GM21360 (cell line): Measurements from ENCODE around the gene GNB1L.
"Not testable (repeated sequence)": the region's sequence is repeated elsewhere in the genome, so short reads cannot be mapped to it uniquely, and the experiment has no call there.

Experiments
- ATAC-seq: cut with Tn5 transposase; IDR thresholded peaks from one replicate; pipeline ENCODE4 v1.9.1; 2021; ENCODE audit warnings: mild to moderate bottlenecking, moderate library complexity; ENCODE audit not compliant: unreplicated experiment

GNB1L gene

DNA sequence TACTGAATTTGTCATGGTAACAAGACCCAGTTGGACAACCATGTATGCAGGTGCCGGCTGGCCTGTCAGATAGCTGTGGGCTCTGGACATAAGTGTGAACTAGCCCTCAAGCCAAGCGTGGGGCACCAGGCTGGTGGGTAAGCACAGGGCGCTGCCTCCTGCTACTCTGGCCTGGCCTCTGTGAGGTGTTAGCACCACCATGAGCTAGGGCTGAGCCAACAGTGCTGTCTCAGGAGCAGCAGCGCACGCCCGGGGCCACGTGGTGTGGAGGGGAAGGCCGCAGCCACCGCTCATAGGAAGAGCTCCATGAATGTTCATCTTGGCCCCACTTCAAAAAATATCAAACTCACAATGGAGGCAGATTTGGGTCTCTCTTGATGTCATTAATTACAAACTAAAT, 35.3 kb upstream of the GNB1L start:
- no peak for ATAC-seq

DNA sequence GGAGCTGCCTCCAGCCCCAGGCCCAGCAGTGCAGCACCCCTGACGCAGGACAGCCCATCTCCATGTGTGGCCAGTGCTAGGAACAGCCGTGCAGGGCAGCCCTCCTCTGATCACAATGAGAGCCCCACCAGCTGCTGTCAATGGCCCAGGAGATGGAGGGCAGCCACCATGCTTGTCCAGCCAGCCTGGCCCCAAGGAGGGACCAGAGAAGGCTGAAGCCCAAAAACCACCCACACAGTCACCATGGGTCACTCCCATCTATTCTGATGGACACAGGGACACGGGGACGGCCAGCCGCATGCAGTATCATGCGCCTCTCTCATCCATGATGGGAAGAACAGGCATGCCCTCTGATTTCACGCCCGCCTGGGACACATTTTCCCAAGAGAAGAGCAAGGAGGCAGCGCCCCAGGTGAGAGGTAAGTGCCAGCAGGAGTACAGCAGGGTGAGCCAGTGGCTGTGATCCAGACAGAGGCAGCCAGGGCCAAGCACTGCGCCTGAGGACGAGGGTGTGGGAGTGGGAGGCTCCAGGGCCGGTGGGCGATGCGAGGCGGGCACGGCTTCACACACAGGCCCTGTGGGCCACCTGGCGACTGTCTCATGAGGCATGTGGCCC, 33.6 kb upstream of the GNB1L start:
- ATAC-seq, result no peak

DNA sequence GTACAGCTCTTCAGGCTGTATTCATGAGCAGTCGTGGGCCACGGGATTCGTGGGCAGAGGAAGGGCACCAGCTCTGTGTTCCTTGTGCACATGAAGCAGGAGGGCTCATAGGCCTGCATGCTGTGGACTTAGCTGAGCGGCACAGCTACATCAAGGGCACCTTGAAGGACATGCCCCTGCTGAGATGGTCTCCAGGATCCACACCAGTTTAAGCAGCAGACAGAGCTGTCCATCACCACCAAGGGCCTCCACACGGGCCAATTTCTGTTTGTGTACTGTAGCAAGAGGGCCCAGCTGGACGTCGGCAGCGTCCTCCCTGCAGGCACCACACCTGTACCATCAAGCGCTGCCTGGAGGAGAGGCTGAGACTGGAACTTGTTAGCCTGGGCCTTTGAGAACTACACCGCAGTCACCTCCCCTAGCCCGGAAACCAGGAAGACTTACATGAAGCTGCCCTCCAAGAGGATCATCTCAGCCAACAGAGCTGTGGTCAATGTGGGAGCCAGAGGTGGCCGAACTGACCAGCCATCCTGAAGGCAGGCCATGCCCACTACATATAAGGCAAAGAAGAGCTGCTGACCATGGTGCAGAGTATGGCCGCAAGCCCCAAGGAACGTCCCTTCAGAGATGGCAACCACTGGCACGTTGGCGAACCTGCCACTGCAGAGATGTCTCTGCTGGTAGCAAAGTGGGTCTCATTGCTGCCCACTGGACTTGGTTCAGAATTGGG, 32.7 kb upstream of the GNB1L start:
- ATAC-seq, result no peak

DNA sequence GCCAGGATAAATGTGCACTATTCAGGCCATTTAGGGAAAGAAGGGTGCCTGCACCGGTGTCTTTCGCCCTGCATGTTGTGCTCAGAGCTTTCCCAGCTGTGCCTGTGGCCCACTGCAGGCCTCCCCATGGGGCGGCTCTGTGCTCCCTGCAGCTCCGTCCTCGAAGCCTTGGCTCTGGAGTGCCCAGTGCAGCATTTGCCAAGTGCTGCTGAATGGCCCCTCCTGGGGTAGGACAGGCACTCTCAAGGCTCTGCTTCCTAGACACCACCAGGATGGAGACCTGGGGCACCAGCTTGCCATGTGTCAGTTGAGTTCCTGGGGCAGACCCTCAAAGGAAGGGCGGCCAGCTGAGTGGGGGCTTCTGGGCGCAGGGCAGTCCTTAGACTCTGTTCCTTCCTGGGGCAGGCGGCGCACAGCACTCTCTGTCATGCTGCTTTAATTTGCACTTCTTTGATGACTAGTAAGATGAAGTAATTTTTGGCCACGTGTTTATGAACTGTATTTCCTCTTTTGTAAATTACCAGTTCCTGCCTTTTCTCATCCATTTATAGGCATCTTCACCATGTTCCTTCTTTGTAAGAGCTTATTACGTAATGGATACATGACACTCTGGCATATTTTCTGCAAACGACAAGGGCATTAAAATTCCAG, 32.1 kb upstream of the GNB1L start:
- ATAC-seq, result no peak

DNA sequence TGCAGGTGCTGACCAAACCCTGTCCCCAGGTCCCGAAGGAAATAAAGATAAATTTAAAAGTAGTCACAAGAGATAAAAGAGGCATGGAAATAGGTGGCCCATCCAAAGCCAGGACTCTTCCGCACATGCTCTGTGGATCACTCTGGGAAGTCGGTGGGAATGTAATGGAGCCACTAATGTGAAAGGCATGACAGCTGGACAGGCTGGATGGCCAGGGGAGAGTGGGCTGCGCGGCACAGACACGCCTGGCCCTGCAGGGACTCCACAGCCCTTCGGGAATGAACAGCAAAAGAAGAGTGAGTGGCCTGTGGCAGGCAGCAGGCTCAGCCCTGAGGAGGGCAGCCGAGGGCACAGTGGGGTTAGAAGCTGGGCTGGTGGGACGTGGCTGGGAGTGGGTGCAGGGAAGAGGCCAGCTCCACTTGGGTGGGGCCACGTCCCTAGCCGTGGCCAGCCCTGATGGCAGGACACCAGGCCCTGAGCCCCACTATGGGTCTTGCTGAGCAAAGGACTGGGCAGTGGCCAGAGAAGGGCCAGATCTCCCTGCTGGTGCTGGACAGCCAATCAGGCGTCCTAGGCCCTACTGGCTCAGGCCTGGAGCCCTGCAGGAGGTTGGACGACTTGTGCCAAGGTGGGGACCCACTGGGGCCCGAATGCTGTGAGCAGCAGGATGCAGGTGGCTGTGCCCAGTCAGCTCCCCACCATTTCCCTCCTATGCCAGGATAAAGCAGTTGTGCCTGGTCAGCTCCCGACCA, 31.3 kb upstream of the GNB1L start:
- ATAC-seq, result no peak

DNA sequence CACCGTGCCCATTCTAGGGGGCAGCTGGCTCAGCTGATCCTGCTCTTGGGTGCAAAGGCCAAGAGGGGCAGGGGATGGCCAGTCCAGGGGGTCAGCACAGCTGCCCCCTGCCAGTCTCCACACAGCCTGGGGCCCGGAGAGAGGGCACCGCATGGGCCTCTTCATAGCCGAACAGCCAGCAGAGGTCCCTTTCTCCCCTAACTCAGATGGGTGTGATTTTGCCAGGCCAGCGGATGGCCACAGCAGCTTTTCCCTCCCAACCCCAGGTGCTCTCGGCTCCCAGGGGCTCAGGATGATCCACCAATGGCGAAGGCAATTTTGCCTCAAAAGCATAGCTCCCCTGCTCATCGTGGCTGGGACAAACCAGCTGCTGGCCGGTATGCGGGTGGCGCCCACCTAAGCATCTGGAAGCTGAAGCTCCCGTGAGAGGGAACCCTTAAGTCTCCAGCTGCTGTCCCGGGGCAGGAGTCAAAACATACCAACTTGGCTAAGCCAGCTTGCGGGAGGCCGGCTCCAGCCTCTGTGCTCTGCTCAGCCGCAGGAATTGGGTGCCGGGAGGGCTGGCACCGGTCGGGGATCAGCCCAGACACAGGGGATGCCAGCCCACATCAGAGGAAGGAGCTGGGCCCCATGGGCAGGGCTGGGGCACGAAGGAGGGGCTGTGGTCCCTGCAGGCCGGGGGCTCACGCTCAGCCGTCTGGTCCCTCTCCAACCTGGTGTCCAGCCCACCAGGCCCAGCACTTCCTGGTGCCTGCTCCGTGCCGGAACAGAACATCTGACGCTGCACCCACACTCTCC, 30.5 kb upstream of the GNB1L start:
- ATAC-seq, result no peak

DNA sequence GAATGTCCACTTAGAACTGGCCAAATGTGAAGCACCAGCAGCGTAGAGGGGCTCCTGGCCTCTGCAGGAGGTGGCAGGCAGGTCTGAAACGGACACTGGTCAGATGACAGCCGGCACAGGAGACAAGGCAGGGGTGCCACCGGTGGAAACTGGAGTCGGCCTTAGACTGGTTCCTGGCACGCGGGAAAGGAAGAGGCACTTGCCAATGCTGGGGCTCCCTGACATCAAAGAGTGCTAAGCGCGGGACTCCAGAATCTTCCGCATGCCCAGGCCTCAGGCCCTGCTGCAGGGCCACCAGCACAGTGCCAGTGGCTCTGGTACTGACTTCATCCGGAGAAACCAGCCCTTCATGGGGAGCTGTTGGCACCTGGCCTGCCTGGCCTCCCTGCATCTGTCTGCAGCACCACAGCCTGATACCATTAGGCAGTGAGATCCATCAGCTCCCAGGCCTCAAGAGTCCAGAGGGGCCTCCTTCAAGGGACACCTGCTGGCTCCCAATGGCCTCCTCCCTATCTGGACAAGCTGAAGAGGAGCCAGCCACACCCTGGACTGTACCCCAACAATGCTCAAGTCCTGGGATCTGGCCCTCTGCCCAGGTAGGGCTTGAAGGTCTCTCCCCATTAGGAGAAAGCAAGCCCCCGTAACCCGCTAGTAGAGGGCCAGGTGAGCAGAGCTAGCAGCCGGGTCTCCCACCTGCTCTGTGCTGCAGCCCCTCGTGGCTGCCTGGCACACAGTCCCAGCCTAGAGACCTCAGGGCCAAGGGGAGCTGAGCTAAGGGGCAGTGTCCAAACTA, 29.7 kb upstream of the GNB1L start:
- ATAC-seq, result no peak

DNA sequence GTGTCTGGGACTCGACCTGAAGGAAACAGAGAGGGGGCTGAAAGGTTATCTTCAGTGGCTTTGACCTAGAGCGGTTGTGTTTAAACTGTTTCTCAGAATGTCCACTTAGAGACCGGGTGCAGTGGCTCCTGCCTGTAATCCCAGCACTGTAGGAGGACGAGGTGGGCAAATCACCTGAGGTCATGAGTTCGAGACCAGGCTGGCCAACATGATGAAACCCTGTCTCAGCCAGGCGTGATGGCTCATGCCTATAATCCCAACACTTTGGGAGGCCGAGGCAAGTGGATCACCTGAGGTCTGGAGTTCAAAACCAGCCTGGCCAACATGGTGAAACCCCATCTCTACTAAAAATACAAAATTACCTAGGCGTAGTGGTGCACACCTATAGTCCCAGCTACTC, 28.8 kb upstream of the GNB1L start:
- not testable (repeated sequence) for ATAC-seq

DNA sequence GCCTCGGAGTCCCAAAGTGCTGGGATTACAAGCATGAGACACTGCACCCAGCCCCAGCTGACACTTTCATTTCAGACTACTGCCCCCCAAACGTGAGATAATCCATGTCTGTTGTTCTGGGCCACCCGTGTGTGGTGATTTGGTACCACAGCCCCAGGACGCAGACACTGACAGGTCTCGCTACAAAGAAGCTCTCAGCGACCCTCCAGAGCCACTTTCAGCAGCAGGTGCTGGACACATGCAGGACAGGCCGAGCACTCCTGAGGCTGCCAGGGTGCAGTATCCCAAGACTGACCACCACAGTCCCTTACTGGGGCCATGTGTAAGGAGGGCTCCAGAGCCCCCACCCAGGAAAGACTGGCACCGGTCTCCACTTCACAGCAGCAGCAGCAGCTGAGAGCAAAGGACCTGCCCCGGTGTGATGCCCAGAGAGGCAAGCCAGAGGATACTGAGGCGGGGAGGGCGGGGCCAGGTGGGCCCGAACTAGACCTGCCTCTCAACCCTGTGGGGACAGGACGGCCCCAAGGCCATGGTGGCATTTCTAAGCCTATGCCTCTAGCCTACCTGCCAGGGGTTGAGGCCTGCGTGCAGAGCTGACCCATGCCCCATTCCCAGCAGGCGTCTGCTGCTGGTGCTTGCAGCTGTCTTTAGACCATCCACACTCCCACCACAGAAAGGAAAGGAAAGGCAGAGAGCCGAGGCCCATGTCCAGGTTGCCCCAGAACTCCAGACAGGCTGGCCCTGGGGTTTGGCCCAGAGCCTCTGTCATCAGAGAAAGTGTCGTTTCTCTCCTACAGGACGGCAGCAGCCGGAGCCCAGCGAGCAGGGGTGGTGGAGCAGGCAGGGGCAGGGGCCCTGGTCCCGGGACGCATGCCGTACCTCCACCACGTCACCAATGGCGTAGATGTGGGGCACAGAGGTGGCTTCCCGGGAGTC, 28.0 kb upstream of the GNB1L start:
- no peak for ATAC-seq

DNA sequence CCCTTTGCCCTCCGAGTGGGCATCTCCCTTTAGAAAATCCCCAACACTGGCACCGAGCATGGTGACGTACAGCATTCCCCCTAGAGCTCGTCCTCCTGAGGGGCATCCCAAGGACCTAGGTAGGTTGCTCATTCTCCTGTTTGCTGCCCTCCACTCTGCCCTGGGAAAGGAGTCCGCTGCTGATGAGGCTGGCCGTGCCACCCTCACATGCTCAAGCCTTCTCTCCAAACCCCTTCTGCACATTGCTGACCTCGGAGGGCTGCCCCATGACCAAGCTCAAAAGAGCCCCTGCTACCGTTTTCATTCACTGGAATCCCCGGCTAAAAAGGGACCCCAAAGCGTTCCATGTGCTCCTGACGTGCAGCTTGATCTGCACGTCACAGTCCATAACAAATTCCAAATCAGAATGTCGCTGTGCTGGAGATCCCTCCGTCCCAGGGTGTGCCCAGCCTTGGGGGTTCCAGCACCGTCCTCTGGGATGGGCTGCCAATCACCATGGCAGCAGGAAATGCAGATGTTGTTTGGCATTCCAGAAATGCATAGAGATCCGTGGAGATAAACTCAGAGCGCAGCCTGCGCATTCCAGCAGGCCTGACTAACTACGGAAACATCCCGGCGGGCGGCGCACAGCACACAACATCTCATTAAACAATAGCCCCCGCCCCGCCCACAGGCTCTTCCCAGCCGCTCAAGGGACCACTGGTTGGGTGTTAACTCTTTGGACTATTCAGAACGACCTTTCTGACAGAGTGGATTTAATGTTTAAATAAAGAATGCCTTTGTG, 26.3 kb upstream of the GNB1L start:
- no peak for ATAC-seq

DNA sequence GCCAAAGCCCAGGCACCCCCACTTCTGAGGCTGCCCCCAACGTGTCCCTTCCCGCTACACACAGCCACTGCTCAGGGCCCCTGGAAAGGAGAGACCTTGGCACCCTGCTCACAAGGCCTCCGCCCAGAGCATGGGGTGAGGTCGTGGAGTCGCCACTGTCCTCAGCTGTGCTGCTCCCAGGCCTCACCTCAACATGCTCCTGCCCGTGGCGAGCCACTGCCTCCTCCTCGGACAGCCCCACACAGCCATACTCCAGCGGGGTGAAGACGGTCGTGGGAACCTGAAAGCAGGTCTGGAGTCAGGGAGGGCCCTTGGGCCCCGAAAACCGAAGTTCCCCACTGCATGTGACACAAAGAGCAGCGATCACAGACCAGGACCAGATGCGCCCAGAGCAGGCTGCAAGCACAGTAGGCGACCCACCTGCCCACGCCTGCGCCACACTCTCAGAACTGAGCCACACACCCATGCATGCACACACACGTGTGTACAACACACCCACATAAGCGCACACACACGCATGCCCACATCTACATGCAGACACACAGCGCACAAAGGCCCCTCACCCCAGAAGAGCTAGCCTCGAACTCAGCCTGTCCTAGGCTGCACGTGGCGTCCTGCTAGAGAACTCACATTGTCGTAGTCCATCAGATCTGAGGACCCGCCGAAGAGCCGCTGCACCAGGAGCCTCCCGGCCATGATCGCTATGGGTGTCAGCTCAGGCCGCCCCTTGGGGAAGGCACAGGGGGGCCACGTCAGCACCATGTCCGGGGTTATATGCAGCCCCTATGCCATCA, 25.5 kb upstream of the GNB1L start:
- no peak for ATAC-seq

DNA sequence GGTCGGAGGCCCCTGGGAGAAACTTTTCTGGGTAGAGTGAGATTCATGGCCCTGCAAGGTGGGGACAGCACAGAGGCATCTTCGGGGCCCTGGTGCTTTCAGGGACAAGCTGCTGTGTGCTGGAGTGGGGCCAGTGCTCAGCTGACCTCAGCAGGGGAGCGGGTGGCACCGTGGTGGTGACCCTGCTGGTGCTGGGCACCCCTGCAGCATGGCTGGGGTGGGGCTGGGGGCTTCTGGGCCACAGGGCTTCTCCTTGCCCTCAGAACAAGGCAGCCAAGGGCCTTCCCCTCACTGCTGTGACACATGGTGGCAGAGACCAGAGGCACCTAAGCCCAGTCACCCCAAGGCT, 24.9 kb upstream of the GNB1L start:
- no peak for ATAC-seq

DNA sequence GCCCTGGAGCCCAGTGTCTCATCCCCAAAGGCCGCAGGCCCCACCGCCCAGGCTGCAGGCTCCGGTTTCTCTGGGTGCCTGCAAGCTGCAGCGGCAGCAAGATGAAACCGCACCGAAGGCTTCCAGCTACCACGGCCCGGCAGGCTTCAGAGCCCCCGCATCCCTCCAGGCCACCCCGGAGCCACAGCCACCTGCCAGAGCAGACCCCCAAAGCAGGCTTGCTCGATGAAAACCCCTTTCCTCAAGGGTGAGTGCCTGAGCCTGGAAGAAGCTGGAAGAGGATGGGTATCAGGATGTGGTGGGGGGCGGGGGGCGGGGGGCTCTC, 24.5 kb upstream of the GNB1L start:
- no peak for ATAC-seq

DNA sequence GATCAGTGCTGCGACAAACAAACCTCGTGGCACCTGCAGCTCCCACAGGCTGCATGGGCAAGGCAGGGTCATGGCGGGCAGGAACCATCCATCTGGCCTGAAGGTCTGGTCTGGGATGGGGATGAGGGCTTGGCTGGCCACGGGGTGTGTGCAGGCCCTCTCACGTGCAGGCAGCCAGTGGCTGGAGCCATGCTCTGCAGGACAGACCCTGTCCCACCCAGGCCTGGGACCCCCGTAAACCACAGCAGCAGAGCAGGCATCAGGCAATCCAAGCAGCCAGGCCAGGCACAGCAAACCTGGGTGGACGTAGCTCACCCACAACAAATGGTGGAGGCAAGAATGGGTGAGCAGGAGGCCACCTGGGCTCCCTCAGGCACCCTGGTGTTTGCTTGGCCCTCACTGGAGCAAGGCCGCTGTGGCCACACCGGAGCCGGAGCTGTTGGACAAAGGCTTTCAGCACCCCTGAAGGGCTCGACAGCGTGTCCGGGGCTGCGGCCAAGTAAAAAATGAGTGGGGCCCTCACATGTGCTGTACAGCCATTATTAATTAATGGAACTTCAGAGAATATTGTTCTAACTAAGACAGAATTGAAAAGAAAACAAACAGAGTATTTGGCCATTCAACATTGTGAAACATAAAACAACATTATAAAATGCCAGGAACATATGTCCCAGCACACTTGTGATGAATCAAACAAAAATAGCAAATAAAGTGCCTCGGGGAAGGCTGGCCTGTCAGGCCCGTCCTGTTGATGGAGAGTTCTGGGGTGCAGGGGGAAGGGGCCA, 24.0 kb upstream of the GNB1L start:
- no peak for ATAC-seq

DNA sequence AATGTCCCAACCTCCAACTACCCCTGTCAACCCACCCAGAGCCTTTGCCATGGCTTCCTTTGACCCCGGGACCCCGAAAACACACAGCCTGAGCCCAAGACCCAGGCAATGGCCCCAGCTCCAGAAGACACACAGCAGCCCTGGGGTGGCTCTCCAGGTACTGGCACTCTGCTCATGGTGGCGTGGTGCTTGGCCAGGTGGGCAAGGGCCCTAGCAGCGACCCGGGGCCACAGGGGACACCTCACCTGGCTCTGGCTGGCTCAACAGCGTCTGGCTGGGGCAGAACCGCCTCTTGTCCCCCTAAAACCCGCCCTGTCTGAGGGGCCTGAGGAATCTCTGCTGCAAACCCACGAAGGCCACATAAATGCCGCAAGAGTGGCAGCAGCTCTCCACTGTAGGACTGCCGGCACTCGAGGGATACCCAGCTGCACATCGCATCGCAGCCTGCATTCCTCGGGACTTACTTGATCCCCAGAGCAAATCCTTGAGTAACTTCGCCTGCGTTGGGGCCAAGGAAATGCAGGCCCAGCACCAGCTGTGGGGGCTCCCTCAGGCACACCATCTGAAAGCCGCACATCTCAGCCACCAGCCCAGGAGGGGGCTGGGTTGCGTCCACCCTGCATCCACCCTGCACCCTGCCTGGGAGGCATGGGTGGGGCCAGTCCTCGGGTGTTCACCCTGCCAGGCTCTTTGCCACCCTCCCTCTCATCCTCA, 23.1 kb upstream of the GNB1L start:
- ATAC-seq, result no peak

DNA sequence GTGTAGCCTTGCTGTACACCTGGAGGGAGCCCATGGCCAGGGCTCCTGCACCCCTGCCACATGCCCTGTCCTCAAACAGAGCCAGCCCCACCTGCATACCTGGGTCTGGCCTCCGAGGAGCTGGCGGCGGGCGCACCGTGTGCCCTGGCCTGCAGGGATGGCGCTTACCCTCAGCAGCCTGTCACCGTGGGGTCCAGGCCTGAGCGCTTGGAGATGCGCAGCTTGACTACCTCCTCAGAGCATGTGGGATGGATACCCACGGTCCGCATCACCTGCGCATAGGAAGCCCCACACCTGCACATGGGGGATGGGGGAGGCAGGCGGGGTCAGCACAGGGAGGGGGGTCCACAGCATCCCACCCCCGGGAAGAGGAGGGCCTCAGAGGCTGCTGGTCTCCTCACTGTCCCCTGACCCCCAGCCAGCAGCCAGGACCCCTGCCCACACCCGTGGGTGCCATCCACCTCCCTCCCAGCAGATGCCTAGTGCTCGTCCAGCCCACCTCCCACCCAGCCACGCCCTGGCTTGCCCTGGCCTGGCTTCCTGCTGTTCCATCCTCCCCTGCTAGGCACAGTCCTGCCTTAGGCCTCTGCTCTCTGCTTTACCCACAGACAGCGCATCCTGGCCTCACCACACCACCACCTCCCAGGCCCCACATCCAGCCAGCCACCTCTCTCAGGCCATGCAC, 22.4 kb upstream of the GNB1L start:
- no peak for ATAC-seq
